HG03064 (cell line): ENCODE results near the gene ZNF786.
"Not testable (repeated sequence)": the region's sequence is repeated elsewhere in the genome, so short reads cannot be mapped to it uniquely, and the experiment has no call there.

Source experiments
- ATAC-seq: cut with Tn5 transposase; IDR thresholded peaks from one replicate; pipeline ENCODE4 v1.9.1; 2021; ENCODE audit warnings: low read depth; ENCODE audit not compliant: unreplicated experiment

ZNF786 gene

DNA sequence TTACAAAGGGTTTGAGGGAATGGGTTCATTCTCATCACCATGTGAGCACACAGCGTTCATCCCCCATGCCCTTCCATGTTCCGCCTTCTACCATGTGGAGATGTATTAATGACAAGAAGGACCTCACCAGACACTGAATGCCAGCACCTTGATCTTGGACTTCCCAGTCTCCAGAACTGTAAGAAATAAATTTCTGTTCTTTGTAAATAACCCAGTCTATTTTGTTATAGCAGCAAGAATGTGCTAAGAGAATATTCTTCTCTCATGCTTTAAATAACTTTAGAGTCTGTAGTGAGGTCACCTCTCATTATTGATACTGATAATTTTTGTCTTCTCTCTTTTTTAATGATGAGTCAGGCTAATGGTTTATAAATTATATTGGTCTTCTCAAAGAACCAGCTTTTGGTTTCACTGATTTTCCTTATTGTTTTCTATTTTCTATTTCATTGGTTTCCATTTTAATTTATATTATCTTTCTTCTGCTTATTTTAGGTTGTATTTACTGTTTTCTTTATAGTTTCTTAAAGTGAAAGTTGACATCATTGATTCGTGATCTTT lies 59.1 kb downstream of the ZNF786 start:
- no peak for ATAC-seq

DNA sequence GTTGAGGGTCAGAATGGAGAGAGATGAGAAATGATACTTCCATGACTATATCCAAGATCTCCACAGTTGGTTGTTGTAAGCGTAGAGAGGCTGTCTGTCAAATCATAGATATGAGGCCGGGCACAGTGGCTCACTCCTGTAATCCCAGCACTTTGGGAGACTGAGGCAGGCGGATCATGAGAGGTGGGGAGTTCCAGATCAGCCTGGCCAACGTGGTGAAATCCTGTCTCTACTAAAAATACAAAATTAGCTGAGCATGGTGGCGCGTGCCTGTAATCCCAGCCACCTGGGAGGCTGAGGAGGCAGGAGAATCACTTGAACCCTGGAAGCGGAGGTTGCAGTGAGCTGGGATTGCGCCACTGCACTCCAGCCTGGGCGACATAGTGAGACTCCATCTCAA lies 60.1 kb downstream of the ZNF786 start:
- ATAC-seq = not testable (repeated sequence)

- peak; percentile 91 for ATAC-seq
These were observed 62.0 kb downstream of the ZNF786 start, which contains the start of gene PDIA4 for GRCh38 chr7:149028346-149029109. TSS of gene PDIA4 (minus strand) at chr7:149028505. CDS start at chr7:149028408, 97 bp downstream.

GRCh38 chr7:149027611-149028345 lies 62.7 kb downstream of the ZNF786 start:
- ATAC-seq = no peak

GRCh38 chr7:149027055-149027454 lies 63.5 kb downstream of the ZNF786 start:
- ATAC-seq = no peak

- ATAC-seq = no peak
These were observed 66.9 kb downstream of the ZNF786 start for GRCh38 chr7:149023662-149024061.

DNA sequence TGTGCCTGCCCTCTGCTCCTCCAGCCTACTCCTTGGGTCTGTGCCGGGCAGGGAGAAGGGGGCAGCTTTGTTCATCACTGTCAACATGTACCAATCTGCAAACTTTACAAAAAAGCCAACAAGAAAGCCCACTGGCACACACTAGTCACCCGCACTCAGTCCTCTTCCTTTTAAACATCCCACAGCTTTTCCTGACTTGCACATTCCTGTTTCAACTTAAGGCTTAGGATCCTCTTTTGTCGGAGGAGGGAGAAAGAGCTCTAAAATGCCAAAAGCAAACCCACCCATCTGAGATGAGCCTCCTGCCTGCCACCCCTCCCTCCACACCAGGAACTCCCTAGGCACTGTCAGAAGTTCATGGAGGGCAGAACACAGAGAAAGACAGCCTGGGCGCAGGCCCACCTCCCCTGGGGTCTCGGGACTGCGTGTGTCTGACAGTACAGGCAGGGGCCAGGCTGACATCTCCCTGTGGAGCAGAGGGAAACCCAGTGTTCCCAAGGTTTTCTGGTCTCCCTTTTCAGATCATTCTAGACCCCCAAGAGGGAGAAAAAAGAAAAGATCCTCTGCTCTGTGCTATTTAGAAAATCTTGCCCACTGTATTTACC lies 67.7 kb downstream of the ZNF786 start:
- no peak for ATAC-seq

DNA sequence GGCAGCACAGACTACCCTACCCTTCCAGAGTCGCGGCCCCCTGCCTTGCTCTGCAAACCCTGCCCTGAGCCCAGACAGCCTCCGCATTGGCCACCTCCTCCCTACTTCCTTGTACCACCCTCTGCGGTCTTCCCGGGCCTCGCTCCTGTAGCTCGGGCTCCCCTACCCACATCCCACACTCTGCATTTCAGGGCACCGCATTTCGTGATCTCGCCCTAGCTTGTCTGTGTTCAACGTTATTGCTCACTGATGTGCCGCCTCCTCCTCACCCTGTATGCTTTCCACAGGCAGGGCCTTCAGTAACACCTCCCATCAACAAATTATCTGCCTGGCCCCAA lies 68.8 kb downstream of the ZNF786 start:
- ATAC-seq = no peak

- ATAC-seq = no peak
These were observed 70.0 kb downstream of the ZNF786 start for GRCh38 chr7:149020483-149020882.
